SJSA1 (cell line): Measurements from ENCODE around the gene UNC13C. TPM values are rescaled to one million over a fixed set of nuclear protein-coding genes. Genes with fewer than 3 reads are reported as not detected.

Experiments
- total RNA-seq: library from RNA; depleted of rRNA; stranded (reverse); fragments of >200 nt; shearing (Covaris generic); gene quantifications from 2 replicates; pipeline ENCODE4 v1.2.3, GENCODE V29; 2014; rRNA removed

UNC13C gene
- total RNA-seq, 1 experiment from 2014 or later, result not detected

Other genes starting within 250 kb of the UNC13C start
- gene WDR72, start 218.8 kb upstream of the UNC13C start, total RNA-seq, result not detected in 2 replicates